Measurements from ENCODE around the gene OPHN1.
"Not testable (repeated sequence)": the region's sequence is repeated elsewhere in the genome, so short reads cannot be mapped to it uniquely, and the experiment has no call there.

OPHN1 gene

DNA sequence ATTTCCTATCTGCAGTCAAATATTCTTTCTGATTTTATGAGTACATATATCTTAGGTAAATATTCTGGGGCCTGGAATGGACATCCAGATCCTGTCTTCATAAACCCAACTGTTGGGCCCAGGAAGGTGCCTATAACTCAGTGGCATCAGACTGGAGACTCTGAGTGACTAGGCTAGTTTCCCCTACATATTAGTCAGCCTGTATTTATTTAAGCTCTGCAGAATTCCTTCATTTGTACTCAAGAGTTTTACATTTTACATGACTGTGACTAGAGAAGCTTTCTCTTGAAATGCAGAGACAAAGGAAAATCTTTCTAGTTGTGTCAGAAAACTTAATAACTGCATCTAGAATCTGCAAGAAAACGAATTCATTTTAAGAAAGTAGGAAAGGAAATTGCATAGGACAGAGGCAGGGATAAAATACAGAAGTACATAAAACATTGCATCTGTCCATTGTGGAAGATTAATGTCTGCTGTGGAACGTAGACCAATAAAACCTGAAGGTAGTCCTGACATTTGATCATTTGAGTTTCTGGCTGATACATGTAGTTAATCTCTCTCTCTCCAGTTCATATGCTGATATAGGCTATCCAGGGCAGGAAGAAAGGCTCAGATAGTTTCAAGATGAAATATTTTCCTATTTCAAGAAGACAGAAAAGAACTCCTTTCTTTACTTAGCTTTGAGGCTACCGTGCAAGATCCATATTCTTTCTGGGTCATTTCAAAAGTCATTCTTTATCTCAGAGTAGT, 78.2 kb downstream of the OPHN1 start:
- TF ChIP-seq, protein P1, sequence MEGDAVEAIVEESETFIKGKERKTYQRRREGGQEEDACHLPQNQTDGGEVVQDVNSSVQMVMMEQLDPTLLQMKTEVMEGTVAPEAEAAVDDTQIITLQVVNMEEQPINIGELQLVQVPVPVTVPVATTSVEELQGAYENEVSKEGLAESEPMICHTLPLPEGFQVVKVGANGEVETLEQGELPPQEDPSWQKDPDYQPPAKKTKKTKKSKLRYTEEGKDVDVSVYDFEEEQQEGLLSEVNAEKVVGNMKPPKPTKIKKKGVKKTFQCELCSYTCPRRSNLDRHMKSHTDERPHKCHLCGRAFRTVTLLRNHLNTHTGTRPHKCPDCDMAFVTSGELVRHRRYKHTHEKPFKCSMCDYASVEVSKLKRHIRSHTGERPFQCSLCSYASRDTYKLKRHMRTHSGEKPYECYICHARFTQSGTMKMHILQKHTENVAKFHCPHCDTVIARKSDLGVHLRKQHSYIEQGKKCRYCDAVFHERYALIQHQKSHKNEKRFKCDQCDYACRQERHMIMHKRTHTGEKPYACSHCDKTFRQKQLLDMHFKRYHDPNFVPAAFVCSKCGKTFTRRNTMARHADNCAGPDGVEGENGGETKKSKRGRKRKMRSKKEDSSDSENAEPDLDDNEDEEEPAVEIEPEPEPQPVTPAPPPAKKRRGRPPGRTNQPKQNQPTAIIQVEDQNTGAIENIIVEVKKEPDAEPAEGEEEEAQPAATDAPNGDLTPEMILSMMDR (IDR thresholded peaks at IDR 0.05; ENCODE audit: borderline replicate concordance, insufficient read depth, low read depth, low read length) = no peak

DNA sequence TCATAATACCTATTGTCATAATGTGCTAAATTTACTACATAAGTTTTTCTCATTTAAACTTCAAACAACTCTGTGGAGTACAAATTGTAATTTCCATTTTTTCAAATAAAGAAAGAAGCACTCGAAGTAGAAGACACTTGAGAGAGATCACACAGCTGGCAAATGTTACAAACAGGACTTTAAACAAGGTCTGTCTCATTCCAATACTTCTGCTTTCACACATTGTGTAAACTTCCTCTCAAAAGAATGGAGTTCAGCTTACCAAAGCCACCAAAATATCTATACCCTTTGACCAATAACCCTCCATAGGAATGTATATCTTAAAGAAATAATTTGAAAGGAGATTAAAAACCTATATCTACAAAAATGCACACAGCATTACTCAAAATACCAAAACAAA, 88.3 kb downstream of the OPHN1 start:
- H3K4me3 ChIP-seq (ENCODE audit: low read depth, low read length) = no peak overlapping the region

More for the DNA sequence above, 78.2 kb downstream of the OPHN1 start:
- no peak overlapping the region for H3K4me3 ChIP-seq (ENCODE audit: low read depth, low read length)

DNA sequence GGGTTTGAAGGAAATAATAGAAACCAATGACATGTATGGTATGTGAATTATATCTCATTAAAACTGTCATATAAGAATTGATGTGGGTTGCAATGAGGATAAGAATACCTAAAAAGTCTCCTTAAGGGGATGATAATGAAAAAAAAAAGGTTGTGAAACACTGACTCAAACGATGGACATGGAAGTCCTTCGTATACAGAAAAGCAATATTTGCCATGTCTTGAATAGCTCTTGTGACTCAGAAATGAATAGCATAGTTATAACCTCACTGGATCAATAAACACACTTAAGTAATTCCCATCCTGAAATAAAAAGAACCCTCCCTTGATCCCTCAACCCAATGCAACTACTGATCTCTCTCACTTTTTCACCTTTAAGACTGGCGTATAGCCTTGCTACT, 89.7 kb downstream of the OPHN1 start:
- no peak overlapping the region for H3K4me3 ChIP-seq (ENCODE audit: low read depth, low read length)
- TF ChIP-seq, protein P1 (IDR thresholded peaks at IDR 0.05; ENCODE audit: borderline replicate concordance, insufficient read depth, low read depth, low read length) = no peak

More for the DNA sequence above, 88.3 kb downstream of the OPHN1 start:
- TF ChIP-seq, protein P1 (IDR thresholded peaks at IDR 0.05; ENCODE audit: borderline replicate concordance, insufficient read depth, low read depth, low read length) = no peak

DNA sequence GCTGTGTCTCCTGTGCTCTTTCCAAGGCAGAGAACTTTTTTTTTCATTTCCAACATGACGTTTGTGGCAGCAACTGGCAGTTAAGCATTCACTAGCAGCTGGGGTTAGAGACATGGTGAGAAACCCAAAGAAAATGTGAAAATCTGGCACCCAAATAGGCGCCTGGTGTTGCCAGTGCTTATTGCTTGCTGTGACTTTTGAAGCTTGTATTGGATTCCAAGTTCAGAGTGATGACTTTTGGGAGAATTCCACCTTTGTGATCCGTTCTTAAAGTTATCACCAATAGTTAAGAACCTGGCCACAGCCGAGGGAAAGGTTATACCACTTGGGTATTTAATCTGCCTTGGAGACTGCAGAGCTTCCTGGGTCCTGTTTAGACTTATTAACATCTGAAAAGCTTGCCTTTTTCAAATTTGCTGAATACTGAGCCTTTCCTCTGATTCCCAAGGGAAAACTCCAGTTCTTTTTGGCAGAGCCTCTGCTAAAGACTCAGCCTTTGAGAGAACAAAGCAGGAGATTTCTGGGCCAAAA, 101.0 kb downstream of the OPHN1 start:
- TF ChIP-seq, protein P1 (IDR thresholded peaks at IDR 0.05; ENCODE audit: borderline replicate concordance, insufficient read depth, low read depth, low read length) = no peak
- H3K4me3 ChIP-seq (ENCODE audit: low read depth, low read length) = no peak overlapping the region

DNA sequence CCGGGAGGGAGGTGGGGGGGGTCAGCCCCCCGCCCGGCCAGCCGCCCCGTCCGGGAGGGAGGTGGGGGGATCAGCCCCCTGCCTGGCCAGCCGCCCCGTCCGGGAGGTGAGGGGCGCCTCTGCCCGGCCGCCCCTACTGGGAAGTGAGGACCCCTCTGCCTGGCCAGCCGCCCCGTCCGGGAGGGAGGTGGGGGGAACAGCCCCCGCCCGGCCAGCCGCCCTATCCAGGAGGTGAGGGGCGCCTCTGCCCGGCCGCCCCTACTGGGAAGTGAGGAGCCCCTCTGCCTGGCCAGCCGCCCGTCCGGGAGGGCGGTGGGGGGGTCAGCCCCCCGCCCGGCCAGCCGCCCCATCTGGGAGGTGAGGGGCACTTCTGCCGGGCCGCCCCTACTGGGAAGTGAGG, 106.5 kb downstream of the OPHN1 start:
- H3K4me3 ChIP-seq (ENCODE audit: low read depth, low read length) = not testable (repeated sequence)

DNA sequence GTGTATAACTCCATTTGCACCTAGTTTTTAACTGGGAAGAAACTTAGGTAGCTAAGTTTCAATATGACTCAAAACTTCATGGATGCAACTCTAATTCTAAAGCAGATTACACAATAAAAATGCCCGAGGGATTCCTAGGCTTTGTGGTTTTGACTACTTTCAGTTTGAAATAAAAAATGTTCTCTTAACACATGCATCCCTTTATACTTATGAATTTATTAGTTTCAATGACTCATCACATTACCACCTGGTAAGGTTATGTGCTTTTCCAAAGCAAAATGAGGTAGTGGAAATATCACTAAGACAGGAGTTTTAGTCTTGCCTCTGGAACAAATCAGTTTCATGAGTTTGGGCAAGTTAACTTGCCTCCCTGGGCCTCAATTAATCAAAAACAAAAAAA, 125.5 kb downstream of the OPHN1 start:
- H3K4me3 ChIP-seq (ENCODE audit: low read depth, low read length) = no peak overlapping the region
- TF ChIP-seq, protein P1 (IDR thresholded peaks at IDR 0.05; ENCODE audit: borderline replicate concordance, insufficient read depth, low read depth, low read length) = no peak

DNA sequence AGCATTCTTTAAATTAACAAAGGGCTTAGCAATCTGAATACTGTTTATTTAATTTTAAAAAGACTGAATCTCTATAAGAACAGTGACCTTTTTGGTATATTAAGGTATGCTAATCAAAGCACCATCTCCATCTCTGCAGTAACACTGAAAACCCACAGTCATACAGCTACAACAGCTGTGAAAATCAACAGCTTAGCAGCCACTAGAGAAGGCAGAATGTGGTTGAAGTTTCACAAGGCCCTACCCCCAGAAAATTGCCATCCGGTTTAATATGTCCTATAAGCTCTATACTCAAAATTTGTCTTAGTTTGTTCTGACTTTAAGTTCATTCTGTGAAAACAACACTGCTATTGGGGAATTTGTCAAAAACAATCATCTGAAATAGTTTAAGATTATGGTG, 128.7 kb downstream of the OPHN1 start:
- TF ChIP-seq, protein P1 (IDR thresholded peaks at IDR 0.05; ENCODE audit: borderline replicate concordance, insufficient read depth, low read depth, low read length) = no peak
- no peak overlapping the region for H3K4me3 ChIP-seq (ENCODE audit: low read depth, low read length)

Data from GM12875 (cell line).